Neutrophil (primary cell): ENCODE measurements around the gene POLDIP2.

Source experiments
- H3K27ac ChIP-seq: fragments of 200-600 bp; sonication (generic); 2 replicates; pipeline ENCODE4 v1.5.1; 2016; ENCODE audit warnings: mild to moderate bottlenecking, moderate library complexity
- H3K27me3 ChIP-seq: fragments of 200-600 bp; sonication (generic); 2 replicates; pipeline ENCODE4 v1.6.0; 2016; ENCODE audit warnings: mild to moderate bottlenecking
- H3K36me3 ChIP-seq: fragments of 200-600 bp; sonication (generic); 2 replicates; pipeline ENCODE4 v1.5.1; 2017
- H3K4me1 ChIP-seq, 2 experiments: fragments of 200-600 bp in 1 of 2; sonication (generic) in 1 of 2; 1 replicate in 1 of 2; 2 replicates in 1 of 2; pipeline versions ENCODE4 v1.5.1 to v1.6.1; 2013 to 2016; ENCODE audit warnings: low read depth in 1 of 2, low read length in 1 of 2, mild to moderate bottlenecking in 1 of 2, moderate library complexity in 1 of 2; ENCODE audit not compliant: control insufficient read depth in 1 of 2, insufficient read depth in 1 of 2
- H3K4me3 ChIP-seq, 2 experiments: fragments of 200-600 bp in 1 of 2; sonication (generic) in 1 of 2; 1 replicate in 1 of 2; 2 replicates in 1 of 2; pipeline ENCODE4 v1.5.1; 2013 to 2016; ENCODE audit warnings: low read depth in 1 of 2, low read length in 1 of 2, mild to moderate bottlenecking in 1 of 2, moderate library complexity in 1 of 2
- H3K9me3 ChIP-seq: fragments of 200-600 bp; sonication (generic); 2 replicates; pipeline ENCODE4 v1.5.1; 2016
- TF ChIP-seq, protein P1 (sequence below): fragments of 200-600 bp; sonication (generic); IDR thresholded peaks from 2 replicates; pipeline ENCODE4 v1.5.1; 2016; ENCODE audit warnings: antibody characterized with exemption

Gene POLDIP2

GRCh38 chr17:28397687-28398279 is 40.5 kb upstream of the POLDIP2 start:
- no peak overlapping the region for H3K27ac ChIP-seq
- no peaks in the 10 kb centered on the region for H3K36me3 ChIP-seq
- H3K9me3 ChIP-seq: no peaks in the 10 kb centered on the region
- H3K27me3 ChIP-seq: no peaks in the 10 kb centered on the region
- no peaks in the 10 kb centered on the region for H3K4me1 ChIP-seq
- no peak overlapping the region for H3K4me3 ChIP-seq
- TF ChIP-seq, protein P1, sequence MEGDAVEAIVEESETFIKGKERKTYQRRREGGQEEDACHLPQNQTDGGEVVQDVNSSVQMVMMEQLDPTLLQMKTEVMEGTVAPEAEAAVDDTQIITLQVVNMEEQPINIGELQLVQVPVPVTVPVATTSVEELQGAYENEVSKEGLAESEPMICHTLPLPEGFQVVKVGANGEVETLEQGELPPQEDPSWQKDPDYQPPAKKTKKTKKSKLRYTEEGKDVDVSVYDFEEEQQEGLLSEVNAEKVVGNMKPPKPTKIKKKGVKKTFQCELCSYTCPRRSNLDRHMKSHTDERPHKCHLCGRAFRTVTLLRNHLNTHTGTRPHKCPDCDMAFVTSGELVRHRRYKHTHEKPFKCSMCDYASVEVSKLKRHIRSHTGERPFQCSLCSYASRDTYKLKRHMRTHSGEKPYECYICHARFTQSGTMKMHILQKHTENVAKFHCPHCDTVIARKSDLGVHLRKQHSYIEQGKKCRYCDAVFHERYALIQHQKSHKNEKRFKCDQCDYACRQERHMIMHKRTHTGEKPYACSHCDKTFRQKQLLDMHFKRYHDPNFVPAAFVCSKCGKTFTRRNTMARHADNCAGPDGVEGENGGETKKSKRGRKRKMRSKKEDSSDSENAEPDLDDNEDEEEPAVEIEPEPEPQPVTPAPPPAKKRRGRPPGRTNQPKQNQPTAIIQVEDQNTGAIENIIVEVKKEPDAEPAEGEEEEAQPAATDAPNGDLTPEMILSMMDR: no peak

GRCh38 chr17:28397275-28397674 is 39.9 kb upstream of the POLDIP2 start:
- TF ChIP-seq, protein P1: no peak
- H3K36me3 ChIP-seq: no peaks in the 10 kb centered on the region
- no peaks in the 10 kb centered on the region for H3K4me1 ChIP-seq

DNA sequence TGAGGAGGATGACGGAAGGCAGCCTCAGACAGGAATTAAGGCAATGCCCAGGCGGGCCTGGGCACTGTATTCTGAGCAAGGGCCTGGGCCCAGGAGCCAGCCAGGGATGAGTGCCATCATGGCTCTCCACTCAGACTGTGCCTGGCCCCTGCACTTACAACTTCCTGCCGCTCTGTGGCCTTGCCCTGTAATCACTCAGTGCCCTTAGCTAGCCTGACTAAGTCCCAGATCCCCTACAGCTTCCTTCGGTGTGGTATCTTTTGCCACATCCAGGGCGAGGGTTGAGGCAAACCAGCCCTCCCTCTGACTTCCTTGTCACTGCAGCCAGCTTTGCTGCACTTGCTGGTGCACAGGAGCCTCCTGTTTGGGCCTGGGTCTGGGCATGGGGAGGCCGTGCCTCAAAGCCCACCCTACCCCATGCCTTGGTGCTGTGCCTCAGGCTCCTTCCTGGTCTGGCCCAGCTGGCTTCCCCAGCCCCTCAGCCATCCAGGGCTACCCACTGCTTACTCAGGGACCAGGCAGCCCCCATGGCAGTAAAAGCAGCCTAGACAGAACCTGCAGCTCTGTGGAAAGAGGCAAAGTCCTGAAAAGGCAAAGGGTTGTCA is 39.4 kb upstream of the POLDIP2 start:
- no peaks in the 10 kb centered on the region for H3K27me3 ChIP-seq
- H3K9me3 ChIP-seq: no peaks in the 10 kb centered on the region
- TF ChIP-seq, protein P1: no peak
- no peaks in the 10 kb centered on the region for H3K4me1 ChIP-seq
- no peak overlapping the region for H3K4me3 ChIP-seq
- H3K27ac ChIP-seq: no peak overlapping the region
- H3K36me3 ChIP-seq: no peaks in the 10 kb centered on the region

More at GRCh38 chr17:28397275-28397674, 39.9 kb upstream of the POLDIP2 start:
- no peak overlapping the region for H3K4me3 ChIP-seq
- H3K9me3 ChIP-seq: no peaks in the 10 kb centered on the region
- H3K27me3 ChIP-seq: no peaks in the 10 kb centered on the region
- H3K27ac ChIP-seq: no peak overlapping the region

- H3K4me1 ChIP-seq: no peaks in the 10 kb centered on the region
- no peak overlapping the region for H3K4me3 ChIP-seq
- no peak overlapping the region for H3K27ac ChIP-seq
- no peaks in the 10 kb centered on the region for H3K27me3 ChIP-seq
- TF ChIP-seq, protein P1: no peak
- no peaks in the 10 kb centered on the region for H3K9me3 ChIP-seq
- no peaks in the 10 kb centered on the region for H3K36me3 ChIP-seq
These were observed 38.6 kb upstream of the POLDIP2 start for GRCh38 chr17:28395968-28396367.

- Histone ChIP-seq H3K4me1 (no peaks in the 10 kb centered on the region), H3K4me3 (no peak overlapping the region), H3K36me3 (no peaks in the 10 kb centered on the region), H3K9me3 (no peaks in the 10 kb centered on the region), H3K27me3 (no peaks in the 10 kb centered on the region), H3K27ac (no peak overlapping the region)
- TF ChIP-seq, protein P1: no peak
These were observed 38.1 kb upstream of the POLDIP2 start for GRCh38 chr17:28395426-28395825.
